Pancreas (tissue), 10 donors: ENCODE measurements around the gene F3. TPM values are rescaled to one million over a fixed set of nuclear protein-coding genes. Genes with fewer than 3 reads are reported as not detected.

Source experiments
- ATAC-seq, 4 donors: fragments of 200-7000 bp; cut with Tn5 transposase; one replicate each; pipeline versions ENCODE4 v1.8.0 to v1.9.1; 2020; ENCODE audit warnings: mild to moderate bottlenecking in 4 of 4, moderate library complexity in 4 of 4
- DNase-seq, 6 donors: peaks; one replicate each; pipeline ENCODE4 v3.0.0-alpha.2; 2020
- FAIRE-seq: peaks from 2 replicates; lab custom pipeline; 2012; peaks lifted over from hg19 to GRCh38; lab: Jason Lieb, UNC
- H3K27ac ChIP-seq, 4 donors: fragments of 200-600 bp; sonication (generic); 1 replicate in 3 of 4; 2 replicates in 1 of 4; pipeline versions ENCODE4 v1.5.0 to v1.8.0; 2020
- H3K27me3 ChIP-seq, 4 donors: fragments of 200-600 bp; one replicate each; pipeline ENCODE4 v1.8.0; 2021
- H3K36me3 ChIP-seq, 3 donors: fragments of 200-600 bp; sonication (generic) in 1 of 3; one replicate each; pipeline versions ENCODE4 v1.5.0 to v1.8.0; 2020 to 2021
- H3K4me1 ChIP-seq, 3 donors: fragments of 200-600 bp; one replicate each; pipeline ENCODE4 v1.8.0; 2021
- H3K4me3 ChIP-seq, 4 donors: fragments of 200-600 bp; sonication (generic) in 2 of 4; one replicate each; pipeline versions ENCODE4 v1.5.0 to v1.8.0; 2020 to 2021
- H3K9me3 ChIP-seq, 4 donors: fragments of 200-600 bp; one replicate each; pipeline ENCODE4 v1.8.0; 2021
- CTCF ChIP-seq, 4 donors: fragments of 200-600 bp; sonication (generic) in 3 of 4; IDR thresholded peaks; one replicate each; pipeline versions ENCODE4 v1.5.0 to v1.8.0; 2021; ENCODE audit warnings: antibody characterized with exemption in 4 of 4
- WGBS, 2 donors: extraction: QIAGEN DNeasy Blood & Tissue Kit; methylation state at CpG; one replicate each; pipeline ENCODE4 v1.1.7; 2013; 5-methylcytosine and 5-hydroxymethylcytosine counted together
- intact Hi-C, 3 donors: fragments of 100-400 bp; cut with DNase I; formaldehyde crosslinking; loops; one replicate each; pipeline versions ENCODE4 v1.11.1 to v1.14.2; 2022
- polyA plus RNA-seq, 2 donors: library from polyadenylated mRNA; stranded (reverse); fragments of 200-250 nt; gene quantifications; one replicate each; pipeline ENCODE4 v1.2.3, GENCODE V29; 2013
- total RNA-seq, 6 donors: library from RNA; stranded (reverse); fragmentation: NEBNext Ultra II Directional in 4 of 6; extraction: Animal tissue kit (Norgen Biotek cat#: 25700) in 4 of 6; gene quantifications; one replicate each; pipeline versions ENCODE4 v1.2.1 to v1.2.4, GENCODE V29; 2021 to 2023
- donor health status: healthy with polysubstance abuse.
- donor health status: DM: no; HTN: no; CAD: no; lungs with moderate emphysema.
- donor health status: DM: no; HTN: no; CAD: no.
- donor health status: control.
- donor health status: control.
- donor health status: Bipolar disorder and iron deficiency.
- donor health status: DM: yes; HTN: yes; CAD: no.
- donor health status: DM: no; HTN: no; CAD: no.
- donor health status: DM: no; HTN: no; CAD: no.
- donor health status: DM: yes; HTN: yes; CAD: no.

The F3 gene
- total and polyA plus RNA-seq, 8 donors = 14.8 to 117 (median 51.0) TPM

- Histone ChIP-seq H3K4me3 (no peak overlapping the region), H3K4me1 (peaks cover 6 to 29% (median 13%) of the 10 kb centered on the region in 3 donors), H3K36me3 (no peaks in the 10 kb centered on the region), H3K9me3 (no peaks in the 10 kb centered on the region), H3K27ac (peak overlapping the region in 2 of 4 donors; percentile 2 to 52), H3K27me3 (no peaks in the 10 kb centered on the region)
- intact Hi-C loops = loop anchor here in 1 of 3 donors (10.0 kb wide), 1 partner anchor 100 kb away; no protein-coding TSS in a partner anchor
- FAIRE-seq (no peak), DNase-seq (no peak), ATAC-seq (no peak)
- no peak for TF ChIP-seq CTCF (IDR thresholded peaks at IDR 0.05)
- 55 to 67% methylated on average over 4 of the region's 4 CpGs for WGBS, 2 donors
Measured at GRCh38 chr1:94544706-94545490, 3.3 kb upstream of the F3 start.

- no peak for FAIRE-seq
- Histone ChIP-seq H3K4me3 (no peak overlapping the region), H3K27me3 (no peaks in the 10 kb centered on the region), H3K36me3 (no peaks in the 10 kb centered on the region), H3K4me1 (peaks cover 6 to 29% (median 13%) of the 10 kb centered on the region in 3 donors), H3K9me3 (no peaks in the 10 kb centered on the region), H3K27ac (peak overlapping the region in 2 of 4 donors; percentile 2 to 52)
- no peak for ATAC-seq
- intact Hi-C loops = loop anchor here in 1 of 3 donors (10.0 kb wide), 1 partner anchor 101 kb away; no protein-coding TSS in a partner anchor
- DNase-seq = no peak
- 39 to 44% methylated on average over 4 of the region's 4 CpGs for WGBS, 2 donors
- no peak for TF ChIP-seq CTCF (IDR thresholded peaks at IDR 0.05)
Measured at GRCh38 chr1:94543893-94544635, 2.5 kb upstream of the F3 start.

GRCh38 chr1:94543001-94543400 lies 1.4 kb upstream of the F3 start:
- H3K9me3 ChIP-seq = no peaks in the 10 kb centered on the region
- H3K4me1 ChIP-seq = peaks cover 8 to 29% (median 16%) of the 10 kb centered on the region in 3 donors
- no peak for FAIRE-seq
- no peaks in the 10 kb centered on the region for H3K36me3 ChIP-seq
- TF ChIP-seq CTCF (IDR thresholded peaks at IDR 0.05) = no peak
- H3K27ac ChIP-seq = peak overlapping the region in 1 of 4 donors; percentile 95
- peak overlapping the region; percentile 81 to 98 (median 93) for H3K4me3 ChIP-seq
- WGBS, 2 donors = 22 to 27% methylated on average over 1 of the region's 1 CpG
- intact Hi-C loops = loop anchor here in 1 of 3 donors (10.0 kb wide), 1 partner anchor 102 kb away; no protein-coding TSS in a partner anchor
- H3K27me3 ChIP-seq = no peaks in the 10 kb centered on the region
- ATAC-seq = no peak
- no peak for DNase-seq

- Histone ChIP-seq H3K4me1 (peaks cover 10 to 29% (median 20%) of the 10 kb centered on the region in 3 donors), H3K27ac (peak overlapping the region; percentile 79 to 95 (median 90)), H3K27me3 (no peaks in the 10 kb centered on the region), H3K36me3 (no peaks in the 10 kb centered on the region), H3K9me3 (no peaks in the 10 kb centered on the region), H3K4me3 (peak overlapping the region; percentile 81 to 98 (median 93))
- peak; percentile 33 to 79 (median 54) for DNase-seq
- TF ChIP-seq CTCF (IDR thresholded peaks at IDR 0.05) = no peak
- 2 to 3% methylated on average over 26 of the region's 26 CpGs for WGBS, 2 donors
- ATAC-seq = peak; percentile 9 to 26 (median 22)
- no peak for FAIRE-seq
- intact Hi-C loops = loop anchor here in 1 of 3 donors (10.0 kb wide), 1 partner anchor 103 kb away; no protein-coding TSS in a partner anchor
Measured at GRCh38 chr1:94542088-94542870, 720 bp upstream of the F3 start.
